Natural killer cell (primary cell): ENCODE data around the gene CYB561. TPM values are rescaled to one million over a fixed set of nuclear protein-coding genes. Genes with fewer than 3 reads are reported as not detected.

ENCODE experiments used
- ATAC-seq, 3 donors: fragments of 150-1000 bp in 2 of 3; fragments of 200-7000 bp in 1 of 3; cut with Tn5 transposase; 1 replicate in 1 of 3; 2 replicates in 2 of 3; pipeline ENCODE4 v1.10.0; 2021; ENCODE audit warnings: mild to moderate bottlenecking in 2 of 3, moderate library complexity in 2 of 3
- DNase-seq, 2 donors: peaks; one replicate each; pipeline versions ENCODE4 v3.0.0 to v3.0.0-alpha.2; 2013 to 2021; ENCODE audit warnings: mixed read lengths in 1 of 2
- H3K27ac ChIP-seq: one replicate; pipeline ENCODE4 v1.5.1; 2013; ENCODE audit warnings: mild to moderate bottlenecking, low read length
- H3K27me3 ChIP-seq: one replicate; pipeline ENCODE4 v1.6.1; 2013; ENCODE audit warnings: low read length; ENCODE audit not compliant: control insufficient read depth, insufficient read depth
- H3K36me3 ChIP-seq: one replicate; pipeline ENCODE4 v1.6.1; 2013; ENCODE audit warnings: low read length; ENCODE audit not compliant: control insufficient read depth, insufficient read depth
- H3K4me1 ChIP-seq: one replicate; pipeline ENCODE4 v1.6.1; 2013; ENCODE audit warnings: low read length; ENCODE audit not compliant: control insufficient read depth, insufficient read depth
- H3K4me3 ChIP-seq: one replicate; pipeline ENCODE4 v1.5.1; 2013; ENCODE audit warnings: low read length
- H3K9me3 ChIP-seq: one replicate; pipeline ENCODE4 v1.6.1; 2013; ENCODE audit warnings: low read length; ENCODE audit not compliant: control insufficient read depth, insufficient read depth
- H3K27ac Mint-ChIP-seq, 2 donors: one replicate each; pipeline ENCODE4 v1.8.0; 2022; ENCODE audit warnings: mild to moderate bottlenecking in 2 of 2, mixed read lengths in 2 of 2, moderate library complexity in 1 of 2
- H3K27me3 Mint-ChIP-seq, 2 donors: one replicate each; pipeline ENCODE4 v1.8.0; 2022; ENCODE audit warnings: low read depth in 2 of 2, mixed read lengths in 2 of 2
- H3K36me3 Mint-ChIP-seq: one replicate; pipeline ENCODE4 v1.8.0; 2022; ENCODE audit warnings: mixed read lengths
- H3K4me1 Mint-ChIP-seq, 2 donors: one replicate each; pipeline ENCODE4 v1.8.0; 2022; ENCODE audit warnings: mixed read lengths in 2 of 2
- H3K4me3 Mint-ChIP-seq: one replicate; pipeline ENCODE4 v1.8.0; 2022; ENCODE audit warnings: mild to moderate bottlenecking, moderate library complexity, mixed read lengths
- H3K9me3 Mint-ChIP-seq, 2 donors: one replicate each; pipeline ENCODE4 v1.8.0; 2022; ENCODE audit warnings: mixed read lengths in 2 of 2
- CTCF ChIP-seq: fragments of 200-600 bp; IDR thresholded peaks from one replicate; pipeline ENCODE4 v1.8.0; 2022; ENCODE audit warnings: antibody characterized with exemption
- WGBS: methylation state at CpG from one replicate; pipeline ENCODE4 v1.1.7; 2013; ENCODE audit warnings: missing lambda C conversion rate; ENCODE audit not compliant: insufficient coverage; 5-methylcytosine and 5-hydroxymethylcytosine counted together
- intact Hi-C: fragments of 100-400 bp; cut with micrococcal nuclease; formaldehyde crosslinking; loops from one replicate; pipeline ENCODE4 v1.14.2; 2022
- total RNA-seq, 4 donors: library from RNA; stranded (reverse); fragments of 120-200 nt in 1 of 4; gene quantifications; one replicate each; pipeline versions ENCODE4 v1.2.3 to v1.2.4, GENCODE V29; 2013 to 2022

The CYB561 gene
- total RNA-seq, 3 donors from 2014 or later (not counting 1 experiment from before 2014, with no cell fraction given), result 16.3 to 19.3 (median 19.2) TPM

GRCh38 chr17:63387656-63388340 lies 58.3 kb downstream of the CYB561 start:
- H3K4me1 ChIP-seq, result no peaks in the 10 kb centered on the region
- no peaks in the 10 kb centered on the region for H3K9me3 ChIP-seq
- Mint-ChIP-seq H3K36me3 (peaks cover 15% of the 10 kb centered on the region), H3K4me3 (no peak overlapping the region), H3K4me1 (no peaks in the 10 kb centered on the region), H3K27ac (no peak overlapping the region), H3K27me3 (no peaks in the 10 kb centered on the region), H3K9me3 (no peaks in the 10 kb centered on the region)
- intact Hi-C loops, result no loop called here
- no peak for TF ChIP-seq CTCF
- WGBS, result 94% methylated on average over 3 of the region's 4 CpGs
- H3K4me3 ChIP-seq, result no peak overlapping the region
- H3K27ac ChIP-seq, result no peak overlapping the region
- H3K27me3 ChIP-seq, result no peaks in the 10 kb centered on the region
- ATAC-seq (no peak), DNase-seq (no peak)
- H3K36me3 ChIP-seq, result peaks cover 12% of the 10 kb centered on the region

- Histone ChIP-seq H3K27ac (no peak overlapping the region), H3K9me3 (no peaks in the 10 kb centered on the region), H3K36me3 (peaks cover 11% of the 10 kb centered on the region), H3K4me1 (no peaks in the 10 kb centered on the region), H3K4me3 (no peak overlapping the region), H3K27me3 (no peaks in the 10 kb centered on the region)
- ATAC-seq, result no peak
- peaks cover 0 to 1% of the 10 kb centered on the region in 2 donors for H3K4me1 Mint-ChIP-seq
- H3K27me3 Mint-ChIP-seq, result no peaks in the 10 kb centered on the region
- H3K27ac Mint-ChIP-seq, result no peak overlapping the region
- peaks cover 11% of the 10 kb centered on the region for H3K36me3 Mint-ChIP-seq
- no peaks in the 10 kb centered on the region for H3K9me3 Mint-ChIP-seq
- H3K4me3 Mint-ChIP-seq, result no peak overlapping the region
- DNase-seq, result no peak
- intact Hi-C loops, result no loop called here
- TF ChIP-seq CTCF, result no peak
Measured at GRCh38 chr17:63382826-63383225, 63.3 kb downstream of the CYB561 start.

Other genes with a start within 250 kb of the CYB561 start
- gene ACE, start 30.8 kb upstream of the CYB561 start, total RNA-seq, result 1 to 10 TPM in 2 of 3 donors, under 1 TPM in 1; 0.86 to 1.2 (median 1.0) TPM
- gene KCNH6, start 77.1 kb upstream of the CYB561 start, total RNA-seq, result not detected
- gene DCAF7, start 104.2 kb upstream of the CYB561 start, total RNA-seq, result 10 to 100 TPM; 55.5 to 83.5 (median 72.2) TPM
- gene TACO1, start 154.6 kb upstream of the CYB561 start, total RNA-seq, result 10 to 100 TPM in 1 of 3 donors, 1 to 10 TPM in 2; 7.1 to 10.9 (median 9.2) TPM
- 10 to 100 TPM; 82.0 to 89.2 (median 88.5) TPM for gene MAP3K3, start 176.1 kb upstream of the CYB561 start, total RNA-seq